ENCODE measurements around the gene KRTAP5-9. TPM values are rescaled to one million over a fixed set of nuclear protein-coding genes. Genes with fewer than 3 reads are reported as not detected.

The KRTAP5-9 gene
- total and polyA plus RNA-seq, 2 donors (not counting 3 experiments of a cell fraction or from before 2014, with no cell fraction given), result 0.28 TPM; not detected in 1

GRCh38 chr11:71505001-71505400 is 43.2 kb upstream of the KRTAP5-9 start:
- H3K36me3 ChIP-seq (ENCODE audit: control insufficient read depth in 2 of 2, extremely low read depth in 1 of 2, insufficient read depth in 2 of 2, low read length in 2 of 2), result peaks cover 0 to 10% of the 10 kb centered on the region in 2 experiments
- no peak overlapping the region for H2AFZ ChIP-seq (ENCODE audit: low read depth, low read length)
- no peak overlapping the region for H3K27ac ChIP-seq (ENCODE audit: insufficient read depth, low read depth, low read length)
- no peaks in the 10 kb centered on the region for H4K20me1 ChIP-seq (replicated peaks; ENCODE audit: control insufficient read depth, extremely low read depth, insufficient read depth, low read length)
- no peak overlapping the region for H3K4me2 ChIP-seq (ENCODE audit: insufficient read depth, low read length)
- no peak for TF ChIP-seq CTCF (IDR thresholded peaks at IDR 0.05; ENCODE audit: extremely low read depth in 1 of 2, insufficient read depth in 1 of 2, low read depth in 1 of 2, low read length in 2 of 2)
- TF ChIP-seq GATA2 (IDR thresholded peaks at IDR 0.05; ENCODE audit: insufficient read depth, insufficient read length, low read depth, low read length), result no peak
- TF ChIP-seq POLR2A (IDR thresholded peaks at IDR 0.05; ENCODE audit: low read depth, low read length), result no peak
- TF ChIP-seq JUN (IDR thresholded peaks at IDR 0.05; ENCODE audit: borderline replicate concordance, insufficient read depth, insufficient read length, low read depth), result no peak
- TF ChIP-seq MYC (IDR thresholded peaks at IDR 0.05; ENCODE audit: low read depth, low read length), result no peak
- TF ChIP-seq EZH2 (IDR thresholded peaks at IDR 0.05; ENCODE audit: borderline replicate concordance, low read depth, low read length, severe bottlenecking), result no peak
- no peak for TF ChIP-seq POLR2AphosphoS5 (IDR thresholded peaks at IDR 0.05; ENCODE audit: insufficient read depth, low read depth, low read length)
- no peak for TF ChIP-seq FOS (IDR thresholded peaks at IDR 0.05; ENCODE audit: borderline replicate concordance, insufficient read depth, low read length)
- no peak for TF ChIP-seq MAX (IDR thresholded peaks at IDR 0.05; ENCODE audit: insufficient read depth, insufficient read length)
- intact Hi-C loops (cut with micrococcal nuclease), result no loop called here
- BruUV-seq (replicated peaks), result no TSS peak
- no peak overlapping the region for H3K4me3 ChIP-seq (replicated peaks in 1 of 3; ENCODE audit: insufficient read depth in 1 of 3, low read depth in 1 of 3, low read length in 3 of 3)
- H3K9ac ChIP-seq (replicated peaks; ENCODE audit: extremely low read depth, insufficient read depth, low read length), result no peak overlapping the region
- POLR2A ChIA-PET, result no interaction called here
- CTCF ChIA-PET, result interaction anchor here (1.6 kb wide), 1 partner anchor 12 kb away, joined by 6 read pairs; no protein-coding TSS in a partner anchor
- no peaks in the 10 kb centered on the region for H3K79me2 ChIP-seq (ENCODE audit: control insufficient read depth, insufficient read depth, low read length)
- dilution Hi-C loops (cut with MboI; ENCODE audit: extremely low pct_ligation_motif_present, low sequenced_read_pairs), result no loop called here
- H3K27me3 ChIP-seq (ENCODE audit: control insufficient read depth in 2 of 2, insufficient read depth in 2 of 2, low read length in 2 of 2), result no peaks in the 10 kb centered on the region
- FAIRE-seq, result no peak
- no peaks in the 10 kb centered on the region for H3K9me3 ChIP-seq (replicated peaks; ENCODE audit: control insufficient read depth, insufficient read depth, low read length)
- H3K4me1 ChIP-seq (ENCODE audit: control insufficient read depth, extremely low read depth, insufficient read depth, low read length), result no peaks in the 10 kb centered on the region
- H3K9me1 ChIP-seq (replicated peaks; ENCODE audit: control insufficient read depth, extremely low read depth, insufficient read depth, low read length), result no peaks in the 10 kb centered on the region
- DNase-seq (ENCODE audit: low read depth, low spot score), result peak; percentile 22
